ENCODE data around the gene SERPINB1. TPM values are rescaled to one million over a fixed set of nuclear protein-coding genes. Genes with fewer than 3 reads are reported as not detected.

The SERPINB1 gene
- total and polyA plus RNA-seq, 9 of the 15 experiments (the other 6 are each of a cell fraction or from before 2014, with no cell fraction given): 33.9 to 108 (median 63.8) TPM

DNA sequence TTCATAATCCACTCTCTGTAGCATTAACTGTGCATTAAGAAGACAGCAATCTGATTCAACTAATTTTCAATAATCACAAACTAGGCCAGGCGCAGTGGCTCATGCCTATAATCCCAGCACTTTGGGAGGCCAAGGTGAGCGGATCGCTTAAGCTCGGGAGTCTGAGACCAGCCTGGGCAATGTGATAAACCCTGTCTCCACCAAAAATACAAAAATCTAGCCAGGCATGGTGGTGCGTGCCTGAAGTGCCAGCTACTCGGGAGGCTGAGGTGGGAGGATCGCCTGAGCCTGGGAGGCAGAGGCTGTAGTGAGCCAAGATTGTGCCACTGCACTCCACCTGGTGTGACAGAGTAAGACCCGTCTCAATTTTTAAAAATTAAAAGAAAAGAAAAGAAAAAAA, 32.0 kb upstream of the SERPINB1 start:
- intact Hi-C loops (cut with micrococcal nuclease): no loop called here
- peaks cover 0 to 10% of the 10 kb centered on the region in 2 experiments; a peak in 3 of 5 replicates for H3K4me1 ChIP-seq (replicated peaks in 1 of 2; ENCODE audit: control insufficient read depth in 2 of 2, insufficient read depth in 2 of 2, low read length in 2 of 2)
- no peak for ATAC-seq
- CTCF ChIA-PET (ENCODE audit: low intra/inter-chr PET ratio): no interaction called here
- in situ Hi-C loops (cut with MboI): no loop called here
- BruUV-seq (replicated peaks): no TSS peak
- H3K9me3 ChIP-seq (replicated peaks; ENCODE audit: control insufficient read depth, insufficient read depth, low read depth, low read length): peaks cover 12% of the 10 kb centered on the region
- WGBS (ENCODE audit: insufficient coverage, low coverage, missing lambda C conversion rate): 79% methylated on average over 8 of the region's 8 CpGs
- H3K27me3 ChIP-seq (ENCODE audit: control insufficient read depth in 2 of 2, insufficient read depth in 2 of 2, low read length in 2 of 2): no peaks in the 10 kb centered on the region
- H3K36me3 ChIP-seq (ENCODE audit: control insufficient read depth, insufficient read depth, low read length): no peaks in the 10 kb centered on the region
- no peaks in the 10 kb centered on the region for H4K20me1 ChIP-seq (replicated peaks; ENCODE audit: control insufficient read depth, insufficient read depth, low read length)
- no peak for TF ChIP-seq MTA1 (IDR thresholded peaks at IDR 0.05; ENCODE audit: borderline replicate concordance)
- TF ChIP-seq ZNF318 (IDR thresholded peaks at IDR 0.05; ENCODE audit: borderline replicate concordance in 1 of 2, low read depth in 1 of 2): no peak
- no peak for TF ChIP-seq CTCFL (IDR thresholded peaks at IDR 0.05; ENCODE audit: borderline replicate concordance, insufficient read depth, low read depth, low read length, poor library complexity, severe bottlenecking)
- no peak for TF ChIP-seq ZNF785 (CRISPR knock-in tag; IDR thresholded peaks at IDR 0.05)
- TF ChIP-seq EZH2 (IDR thresholded peaks at IDR 0.05; ENCODE audit: borderline replicate concordance, low read depth, low read length): no peak
- POLR2A ChIA-PET: interaction anchor here (0.9 to 1.2 kb wide), 2 partner anchors 27 to 30 kb away, joined by 3 read pairs; partner anchors contain the start of gene SERPINB9
- H3K9ac ChIP-seq (ENCODE audit: insufficient read depth in 1 of 2, low read depth in 2 of 2, low read length in 2 of 2): peak overlapping the region in 1 of 2 experiments; percentile 43; a peak in 1 of 4 replicates
- peak overlapping the region; percentile 93; the same call in 1 of the 2 replicates for H2AFZ ChIP-seq (ENCODE audit: low read depth, low read length)
- no peak for DNase-seq (ENCODE audit: extremely low read depth in 1 of 4, low spot score in 3 of 4)
- no peak overlapping the region for H3K4me2 ChIP-seq (ENCODE audit: insufficient read depth, low read length)
- H3K4me3 ChIP-seq: no peak overlapping the region
- FAIRE-seq: no peak
- no peak overlapping the region for H3K27ac ChIP-seq (ENCODE audit: extremely low read depth, low read depth, low read length)
- H3K79me2 ChIP-seq (ENCODE audit: control insufficient read depth, insufficient read depth, low read length): no peaks in the 10 kb centered on the region
- no peaks in the 10 kb centered on the region for H3K9me1 ChIP-seq (ENCODE audit: control insufficient read depth, insufficient read depth, low read length)
